Islet of Langerhans (tissue), 1 donor: ENCODE data around the gene AFF3.
A peak's percentile ranks its signal among the peaks of the same experiment; 100 is the strongest.
"Not testable (repeated sequence)": the region's sequence is repeated elsewhere in the genome, so short reads cannot be mapped to it uniquely, and the experiment has no call there.

ENCODE experiments used
- FAIRE-seq: peaks from one replicate; lab custom pipeline; 2011; peaks lifted over from hg19 to GRCh38; lab: Jason Lieb, UNC

Gene AFF3

GRCh38 chr2:99522157-99522556, 620.2 kb downstream of the AFF3 start:
- no peak for FAIRE-seq

- FAIRE-seq = no peak
These were observed 621.6 kb downstream of the AFF3 start for GRCh38 chr2:99520813-99521212.

- no peak for FAIRE-seq
These were observed 622.2 kb downstream of the AFF3 start for GRCh38 chr2:99520195-99520594.

DNA sequence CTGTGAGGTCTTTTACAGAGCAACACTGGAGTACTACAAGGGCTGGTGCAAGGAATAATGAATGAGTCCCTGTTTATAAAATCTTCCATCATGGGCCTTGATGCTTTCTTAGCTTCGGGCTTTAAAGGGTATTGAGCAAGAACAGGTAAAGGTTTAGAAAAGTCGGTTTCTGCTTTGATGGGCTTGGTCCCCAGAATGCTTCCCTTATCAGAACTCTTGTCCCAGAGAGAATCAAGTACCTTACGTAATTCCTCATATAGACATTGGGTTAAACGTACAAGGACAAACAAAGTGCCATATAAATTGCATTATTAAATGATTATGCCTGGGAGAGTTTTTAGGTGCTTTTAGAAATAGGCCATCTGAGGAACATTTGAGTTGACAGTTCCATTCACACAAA, 628.0 kb downstream of the AFF3 start:
- FAIRE-seq = no peak

- no peak for FAIRE-seq
These were observed 630.2 kb downstream of the AFF3 start for GRCh38 chr2:99512181-99512591.

- no peak for FAIRE-seq
These were observed 633.0 kb downstream of the AFF3 start for GRCh38 chr2:99509387-99509786.

DNA sequence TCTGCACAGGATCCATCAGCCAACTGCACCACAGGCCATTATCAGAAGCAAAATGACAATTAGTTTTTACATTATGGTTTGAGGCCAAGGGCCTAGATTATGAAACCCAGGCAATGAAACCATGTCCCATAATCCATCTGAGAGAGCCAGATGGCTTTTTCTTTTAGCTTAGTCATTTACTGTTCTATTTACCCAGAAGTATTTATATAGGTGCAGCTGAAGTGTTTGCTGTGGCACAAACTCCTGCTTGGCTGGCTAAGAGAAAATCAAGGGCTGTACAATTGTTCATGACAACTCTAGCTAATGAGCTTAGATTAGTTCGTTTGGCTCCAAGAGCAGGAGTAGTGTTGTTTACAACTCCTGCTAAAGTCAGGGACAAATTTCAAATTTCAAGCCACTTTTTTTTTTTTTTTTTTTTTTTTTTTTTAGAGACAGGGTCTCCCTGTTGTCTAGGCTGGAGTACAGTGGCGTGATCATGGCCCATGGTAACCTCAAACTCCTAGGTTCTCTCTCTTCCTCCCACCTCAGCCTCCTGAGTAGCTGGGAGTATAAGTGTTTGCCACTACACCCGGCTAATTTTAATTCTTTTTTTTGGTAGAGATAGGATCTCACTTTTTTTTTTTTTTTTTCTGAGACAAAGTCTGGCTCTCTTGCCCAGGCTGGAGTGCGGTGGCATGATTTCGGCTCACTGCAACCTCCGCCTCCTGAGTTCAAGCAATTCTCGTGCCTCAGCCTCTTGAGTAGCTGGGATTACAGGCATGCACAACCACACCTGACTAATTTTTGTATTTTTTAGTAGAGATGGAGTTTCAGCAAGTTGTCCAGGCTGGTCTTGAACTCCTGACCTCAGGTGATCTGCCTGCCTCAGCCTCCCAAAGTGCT, 634.2 kb downstream of the AFF3 start:
- FAIRE-seq = peak; percentile 95

DNA sequence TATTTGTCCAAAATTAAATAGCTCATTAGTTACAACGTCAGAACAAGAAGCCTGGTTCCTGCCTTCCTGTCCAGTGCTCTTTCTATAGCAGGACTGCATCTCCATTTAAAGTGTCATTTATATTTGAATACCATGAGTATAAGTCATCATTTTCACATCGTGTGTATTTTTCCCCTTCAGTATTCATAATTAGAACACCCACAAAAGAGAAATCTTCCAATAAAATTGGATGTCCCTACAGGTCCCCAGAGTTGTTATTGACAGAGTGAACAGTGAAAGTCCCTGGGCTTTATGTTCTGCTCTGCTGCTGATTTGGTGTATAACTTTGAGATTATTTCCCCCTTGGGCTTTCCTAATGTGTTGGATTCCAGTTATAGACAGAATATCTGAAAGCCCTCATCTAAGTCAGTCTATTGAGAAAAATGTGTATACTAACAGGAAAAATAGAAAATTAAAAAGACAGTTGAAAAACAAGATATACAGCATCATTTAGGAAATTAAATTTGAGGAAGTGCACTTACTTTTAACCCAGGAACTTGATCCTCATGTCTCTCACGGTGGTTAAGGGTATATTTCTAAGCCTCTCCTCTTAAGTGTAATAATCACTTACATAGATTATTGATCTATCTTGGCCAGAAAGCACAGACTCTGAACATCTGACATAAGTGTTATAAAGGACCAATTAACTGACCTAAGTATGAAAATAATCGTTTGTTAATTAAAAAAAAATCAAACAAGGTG, 637.4 kb downstream of the AFF3 start:
- FAIRE-seq = no peak

DNA sequence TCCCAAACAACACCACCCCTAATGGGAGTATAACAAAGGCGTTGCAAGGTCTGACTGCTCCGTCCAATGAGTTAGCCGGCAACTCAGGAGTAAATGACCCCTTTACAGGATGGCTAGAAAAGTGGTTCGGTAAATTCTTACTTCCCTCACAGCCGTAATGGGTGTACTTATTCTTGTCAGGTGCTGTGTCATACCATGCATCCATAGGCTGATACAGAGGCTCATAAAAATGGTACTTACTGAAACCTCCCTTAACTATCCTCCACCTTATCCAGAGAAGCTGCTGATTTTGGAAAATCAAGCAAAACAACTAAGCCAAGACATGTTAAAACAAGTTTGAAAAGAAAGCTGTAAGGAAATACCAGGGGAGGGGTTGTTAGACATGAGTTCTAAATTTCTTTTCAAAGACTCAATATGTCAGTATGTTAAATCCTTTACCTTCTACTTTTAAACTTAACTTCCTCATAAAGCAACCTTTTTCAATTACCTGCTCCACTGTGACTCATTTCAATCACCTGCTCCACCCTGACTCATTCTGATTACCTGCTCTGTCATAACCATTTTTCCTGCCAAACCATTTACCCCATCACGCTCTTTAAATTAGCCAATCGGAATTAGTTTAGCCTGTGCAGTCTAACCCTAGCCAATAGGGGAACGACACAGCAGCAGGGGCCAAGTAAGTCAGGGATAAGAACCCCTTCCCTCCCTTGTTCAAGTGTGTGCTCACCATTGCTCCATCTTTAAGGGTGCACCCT, 638.6 kb downstream of the AFF3 start:
- FAIRE-seq = not testable (repeated sequence)

- FAIRE-seq = peak; percentile 33
These were observed 646.4 kb downstream of the AFF3 start for GRCh38 chr2:99496021-99496420.
